IMR-90 (cell line): Measurements from ENCODE around the gene NLGN2. TPM values are rescaled to one million over a fixed set of nuclear protein-coding genes. Genes with fewer than 3 reads are reported as not detected.

Source experiments
- ATAC-seq: fragments of 200-7000 bp; cut with Tn5 transposase; 2 replicates; pipeline ENCODE4 v1.9.1; 2020; ENCODE audit warnings: low read depth, mild to moderate bottlenecking, moderate library complexity
- BruUV-seq: library from RNA; stranded (reverse); fragments of 400-500 nt; replicated peaks from 2 replicates; lab custom pipeline; 2021; lab: Mats Ljungman, UMichigan
- CTCF ChIA-PET: fragments of 300-600 bp; formaldehyde crosslinking; extraction: SDS; loops from one replicate; lab custom pipeline; 2021; ENCODE audit warnings: antibody characterized with exemption; lab: Yijun Ruan, JAX
- POLR2A ChIA-PET: fragments of 300-600 bp; sonication (Branson Sonifier 250); formaldehyde crosslinking; loops from one replicate; lab custom pipeline; 2022; ENCODE audit warnings: antibody characterized with exemption; ENCODE audit not compliant: unreplicated experiment; lab: Charles Lee
- DNase-seq: peaks from one replicate; pipeline ENCODE4 v3.0.0; 2013
- H2AFZ ChIP-seq: replicated peaks from 2 replicates; pipeline ENCODE3; 2013; ENCODE audit warnings: low read length, mild to moderate bottlenecking; ENCODE audit not compliant: poor library complexity
- H2AK5ac ChIP-seq: 2 replicates; pipeline ENCODE4 v1.6.1; 2013; ENCODE audit warnings: low read depth, low read length, inconsistent platforms
- H2AK9ac ChIP-seq: replicated peaks from 2 replicates; pipeline ENCODE3; 2013; ENCODE audit warnings: mild to moderate bottlenecking, low read depth, low read length, moderate library complexity; ENCODE audit not compliant: poor library complexity
- H2BK120ac ChIP-seq: 2 replicates; pipeline ENCODE4 v1.6.1; 2013; ENCODE audit warnings: low read depth, low read length, inconsistent platforms
- H2BK15ac ChIP-seq: 3 replicates; pipeline ENCODE4 v1.6.1; 2013; ENCODE audit warnings: low read depth, low read length, inconsistent platforms
- H2BK20ac ChIP-seq: 2 replicates; pipeline ENCODE4 v1.6.1; 2013; ENCODE audit warnings: low read depth, mild to moderate bottlenecking, inconsistent platforms, low read length, moderate library complexity
- H2BK5ac ChIP-seq: 2 replicates; pipeline ENCODE4 v1.6.1; 2013; ENCODE audit warnings: mild to moderate bottlenecking, low read depth, low read length, inconsistent platforms; ENCODE audit not compliant: poor library complexity, severe bottlenecking
- H3K14ac ChIP-seq: replicated peaks from 2 replicates; pipeline ENCODE4 v1.6.1; 2013; ENCODE audit warnings: low read depth, low read length, inconsistent platforms
- H3K18ac ChIP-seq: 2 replicates; pipeline ENCODE4 v1.6.1; 2013; ENCODE audit warnings: low read depth, low read length, control low read depth
- H3K23ac ChIP-seq: 2 replicates; pipeline ENCODE4 v1.6.1; 2013; ENCODE audit warnings: low read depth, low read length, inconsistent platforms
- H3K27ac ChIP-seq: 2 replicates; pipeline ENCODE4 v1.5.1; 2013; ENCODE audit warnings: mild to moderate bottlenecking, control low read depth, low read length; ENCODE audit not compliant: insufficient read depth
- H3K27me3 ChIP-seq: 2 replicates; pipeline ENCODE4 v1.6.1; 2013; ENCODE audit warnings: low read length; ENCODE audit not compliant: control insufficient read depth, insufficient read depth
- H3K36me3 ChIP-seq: 2 replicates; pipeline ENCODE4 v1.6.1; 2013; ENCODE audit warnings: low read length, mixed read lengths; ENCODE audit not compliant: control insufficient read depth, insufficient read depth
- H3K4ac ChIP-seq: 2 replicates; pipeline ENCODE4 v1.6.1; 2013; ENCODE audit warnings: low read depth, low read length, inconsistent platforms
- H3K4me1 ChIP-seq: 2 replicates; pipeline ENCODE4 v1.6.1; 2013; ENCODE audit warnings: low read length, mixed read lengths; ENCODE audit not compliant: control insufficient read depth, insufficient read depth
- H3K4me2 ChIP-seq: 2 replicates; pipeline ENCODE4 v1.6.1; 2013; ENCODE audit warnings: low read depth, mild to moderate bottlenecking, control low read depth, low read length, moderate library complexity
- H3K4me3 ChIP-seq: 2 replicates; pipeline ENCODE4 v1.5.1; 2013; ENCODE audit warnings: low read depth, mild to moderate bottlenecking, control low read depth, low read length, moderate library complexity; ENCODE audit not compliant: insufficient read depth
- H3K56ac ChIP-seq: 2 replicates; pipeline ENCODE4 v1.6.1; 2013; ENCODE audit warnings: low read length, inconsistent platforms; ENCODE audit not compliant: insufficient read depth; ENCODE audit errors: extremely low read depth
- H3K79me1 ChIP-seq, 2 experiments: 2 replicates each; pipeline ENCODE4 v1.6.1; 2013; ENCODE audit warnings: low read length in 2 of 2, inconsistent platforms in 1 of 2, low read depth in 1 of 2
- H3K9ac ChIP-seq: 2 replicates; pipeline ENCODE4 v1.6.1; 2013; ENCODE audit warnings: low read depth, low read length, control low read depth
- H3K9me1 ChIP-seq: 2 replicates; pipeline ENCODE4 v1.6.1; 2013; ENCODE audit warnings: low read length, inconsistent platforms; ENCODE audit not compliant: insufficient read depth
- H3K9me3 ChIP-seq: 2 replicates; pipeline ENCODE4 v1.6.1; 2013; ENCODE audit warnings: low read length; ENCODE audit not compliant: control insufficient read depth, insufficient read depth
- H4K20me1 ChIP-seq: 2 replicates; pipeline ENCODE4 v1.6.1; 2013; ENCODE audit warnings: low read length, inconsistent platforms; ENCODE audit not compliant: insufficient read depth
- H4K5ac ChIP-seq: 2 replicates; pipeline ENCODE4 v1.6.1; 2013; ENCODE audit warnings: mild to moderate bottlenecking, low read depth, low read length, control low read depth
- H4K8ac ChIP-seq, 2 experiments: 2 replicates each; pipeline ENCODE4 v1.6.1; 2013; ENCODE audit warnings: low read depth in 2 of 2, low read length in 2 of 2, control low read depth in 1 of 2, inconsistent platforms in 1 of 2
- H4K91ac ChIP-seq: 2 replicates; pipeline ENCODE4 v1.6.1; 2013; ENCODE audit warnings: low read depth, low read length, inconsistent platforms; ENCODE audit not compliant: insufficient read depth
- BHLHE40 ChIP-seq: fragments of 150-350 bp; IDR thresholded peaks from 2 replicates; pipeline ENCODE4 v1.6.1; 2016; ENCODE audit warnings: mild to moderate bottlenecking, low read depth, low read length
- CEBPB ChIP-seq: IDR thresholded peaks from 2 replicates; pipeline ENCODE4 v1.6.1; 2012; ENCODE audit warnings: low read depth, low read length, improper control_type of control experiment
- MAFK ChIP-seq: IDR thresholded peaks from 2 replicates; pipeline ENCODE4 v1.6.1; 2012; ENCODE audit warnings: low read depth, low read length, improper control_type of control experiment
- MAZ ChIP-seq: IDR thresholded peaks from 2 replicates; pipeline ENCODE4 v1.6.1; 2012; ENCODE audit warnings: low read depth, mild to moderate bottlenecking, low read length, improper control_type of control experiment, moderate library complexity, borderline replicate concordance
- MXI1 ChIP-seq: IDR thresholded peaks from 2 replicates; pipeline ENCODE4 v1.6.1; 2012; ENCODE audit warnings: low read depth, mild to moderate bottlenecking, low read length, moderate library complexity, borderline replicate concordance
- NFE2L2 ChIP-seq: fragments of 150-350 bp; IDR thresholded peaks from 2 replicates; pipeline ENCODE4 v1.6.1; 2016; ENCODE audit warnings: low read depth, mild to moderate bottlenecking, low read length
- RAD21 ChIP-seq: IDR thresholded peaks from 2 replicates; pipeline ENCODE4 v1.6.1; 2012; ENCODE audit warnings: low read length, improper control_type of control experiment
- RCOR1 ChIP-seq: IDR thresholded peaks from 2 replicates; pipeline ENCODE4 v1.6.1; 2012; ENCODE audit warnings: mild to moderate bottlenecking, low read length, improper control_type of control experiment; ENCODE audit not compliant: insufficient replicate concordance
- RFX5 ChIP-seq: IDR thresholded peaks from 2 replicates; pipeline ENCODE4 v1.8.0; 2012; ENCODE audit warnings: low read depth, mild to moderate bottlenecking, low read length, moderate library complexity
- SMC3 ChIP-seq: fragments of 150-350 bp; IDR thresholded peaks from 2 replicates; pipeline ENCODE4 v1.6.1; 2016; ENCODE audit warnings: low read depth, mild to moderate bottlenecking, antibody characterized with exemption, low read length, moderate library complexity
- USF2 ChIP-seq: fragments of 150-350 bp; IDR thresholded peaks from 2 replicates; pipeline ENCODE4 v1.6.1; 2017; ENCODE audit warnings: mild to moderate bottlenecking, antibody characterized with exemption, low read length, low read depth
- WGBS, 2 experiments: methylation state at CpG; one replicate each; pipeline versions ENCODE4 v1.1.5 to v1.1.7; 2013; ENCODE audit warnings: missing lambda C conversion rate in 2 of 2; ENCODE audit not compliant: insufficient read length in 1 of 2; ENCODE audit errors: extremely low coverage in 2 of 2; 5-methylcytosine and 5-hydroxymethylcytosine counted together
- dilution Hi-C: fragments of 300-500 bp; cut with HindIII; formaldehyde crosslinking; loops from one replicate; pipeline ENCODE4 v1.14.3; 2018; ENCODE audit warnings: low sequenced_read_pairs; ENCODE audit not compliant: unreplicated experiment
- in situ Hi-C: fragments of 300-500 bp; cut with MboI; formaldehyde crosslinking; loops from 3 replicates; pipeline ENCODE4 v1.14.3; 2019; ENCODE audit warnings: low sequenced_read_pairs, inconsistent platforms, mixed read lengths
- intact Hi-C: fragments of 100-400 bp; cut with micrococcal nuclease; formaldehyde crosslinking; loops from 2 replicates; pipeline ENCODE4 v1.10.0; 2022
- polyA plus RNA-seq, 3 experiments: library from polyadenylated mRNA; depleted of rRNA; stranded (reverse); fragments of >200 nt; gene quantifications; 2 replicates each; pipeline ENCODE4 v1.2.3, GENCODE V29; 2012; ENCODE audit warnings: low replicate concordance in 1 of 3
- total RNA-seq: library from RNA; depleted of rRNA; stranded (reverse); fragments of >200 nt; gene quantifications from 2 replicates; pipeline ENCODE4 v1.2.3, GENCODE V29; 2012
- TF ChIP-seq, protein P1 (sequence below): fragments of 150-350 bp; IDR thresholded peaks from 2 replicates; pipeline ENCODE4 v1.6.1; 2016; ENCODE audit warnings: low read depth, mild to moderate bottlenecking, low read length, moderate library complexity, borderline replicate concordance

Gene NLGN2
- total and polyA plus RNA-seq, 2 of the 4 experiments (the other 2 are of a cell fraction): 1.8 to 38.1 TPM

DNA sequence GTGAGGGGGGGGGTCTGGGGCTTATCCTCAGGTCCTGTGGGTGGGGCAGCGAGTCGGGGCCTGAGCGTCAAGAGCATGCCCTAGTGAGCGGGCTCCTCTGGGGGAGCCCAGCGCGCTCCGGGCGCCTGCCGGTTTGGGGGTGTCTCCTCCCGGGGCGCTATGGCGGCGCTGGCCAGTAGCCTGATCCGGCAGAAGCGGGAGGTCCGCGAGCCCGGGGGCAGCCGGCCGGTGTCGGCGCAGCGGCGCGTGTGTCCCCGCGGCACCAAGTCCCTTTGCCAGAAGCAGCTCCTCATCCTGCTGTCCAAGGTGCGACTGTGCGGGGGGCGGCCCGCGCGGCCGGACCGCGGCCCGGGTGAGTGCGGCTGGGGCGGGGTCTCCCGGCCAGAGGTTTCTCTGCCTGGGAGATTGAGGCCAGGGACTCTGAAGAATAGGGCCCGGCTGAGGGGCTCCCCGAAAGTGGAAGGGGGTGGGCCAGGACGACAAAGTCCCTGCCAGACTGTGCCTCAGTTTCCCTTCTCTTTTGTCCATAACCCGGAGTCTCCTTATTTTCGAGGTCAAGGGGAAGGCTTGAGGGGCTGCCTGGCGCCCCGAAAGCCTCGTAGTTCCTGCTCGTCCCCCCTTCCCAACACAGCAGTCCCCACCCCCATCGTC is 31.9 kb downstream of the NLGN2 start, which contains the start of gene FGF11 (continued):
- TF ChIP-seq RCOR1 (no peak), MXI1 (no peak)

GRCh38 chr17:7440113-7440833 is 32.6 kb downstream of the NLGN2 start:
- Histone ChIP-seq H3K36me3 (no peaks in the 10 kb centered on the region), H3K4me2 (peak overlapping the region; percentile 80), H3K27ac (no peak overlapping the region; the same call in 1 of the 2 replicates), H2BK20ac (no peak overlapping the region), H3K56ac (no peak overlapping the region), H3K18ac (peak overlapping the region; percentile 65), H4K91ac (peak overlapping the region; percentile 74; the same call in 1 of the 2 replicates), H3K27me3 (peaks cover 34% of the 10 kb centered on the region), H3K23ac (peak overlapping the region; percentile 75; the same call in 1 of the 2 replicates), H3K4me3 (peak overlapping the region; percentile 48), H4K8ac (peak overlapping the region; percentile 84 to 94; a peak in 3 of 4 replicates), H3K4ac (peak overlapping the region; percentile 51), H2AFZ (peak overlapping the region; percentile 84), H2BK5ac (no peak overlapping the region), H2AK5ac (peak overlapping the region; percentile 68), H4K5ac (peak overlapping the region; percentile 97), H3K9me3 (no peaks in the 10 kb centered on the region), H3K79me1 (peaks cover 0 to 2% of the 10 kb centered on the region in 2 experiments; a peak in 1 of 4 replicates), H2AK9ac (peak overlapping the region; percentile 93), H2BK15ac (0 out of 3 replicates have a peak overlapping the region, but pooled peaks have one; percentile 23), H3K4me1 (peaks cover 19% of the 10 kb centered on the region), H4K20me1 (peaks cover 3% of the 10 kb centered on the region; the same call in 1 of the 2 replicates), H2BK120ac (no peak overlapping the region; the same call in 1 of the 2 replicates), H3K9me1 (0 out of 2 replicates have a peak, but pooled peaks cover 5% of the 10 kb centered on the region), H3K14ac (0 out of 2 replicates have a peak overlapping the region, but pooled peaks have one; percentile 69), H3K9ac (peak overlapping the region; percentile 67)
- no peak for DNase-seq
- CTCF ChIA-PET: no interaction called here
- dilution Hi-C loops: no loop called here
- 3% methylated on average over 10 of the region's 46 CpGs; no CpG with 5 or more reads in 1 of the 2 experiments for WGBS, 2 experiments
- POLR2A ChIA-PET: interaction anchor here (0.6 kb wide), 1 partner anchor 935 kb away, joined by 3 read pairs; no protein-coding TSS in a partner anchor
- no TSS peak for BruUV-seq
- 0 out of 2 replicates have a peak, but pooled peaks have one; percentile 6 for ATAC-seq
- intact Hi-C loops: no loop called here
- in situ Hi-C loops: no loop called here
- TF ChIP-seq MAFK: no peak
- no peak for TF ChIP-seq RFX5
- TF ChIP-seq MAZ: no peak
- TF ChIP-seq MXI1: no peak
- no peak for TF ChIP-seq SMC3
- TF ChIP-seq BHLHE40: no peak
- TF ChIP-seq, protein P1, sequence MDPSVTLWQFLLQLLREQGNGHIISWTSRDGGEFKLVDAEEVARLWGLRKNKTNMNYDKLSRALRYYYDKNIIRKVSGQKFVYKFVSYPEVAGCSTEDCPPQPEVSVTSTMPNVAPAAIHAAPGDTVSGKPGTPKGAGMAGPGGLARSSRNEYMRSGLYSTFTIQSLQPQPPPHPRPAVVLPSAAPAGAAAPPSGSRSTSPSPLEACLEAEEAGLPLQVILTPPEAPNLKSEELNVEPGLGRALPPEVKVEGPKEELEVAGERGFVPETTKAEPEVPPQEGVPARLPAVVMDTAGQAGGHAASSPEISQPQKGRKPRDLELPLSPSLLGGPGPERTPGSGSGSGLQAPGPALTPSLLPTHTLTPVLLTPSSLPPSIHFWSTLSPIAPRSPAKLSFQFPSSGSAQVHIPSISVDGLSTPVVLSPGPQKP: no peak
- no peak; the same call in 1 of the 2 replicates for TF ChIP-seq USF2
- TF ChIP-seq RAD21: no peak
- no peak for TF ChIP-seq NFE2L2
- TF ChIP-seq CEBPB: no peak
